ENCODE measurements around the gene CCDC50.

Gene CCDC50

DNA sequence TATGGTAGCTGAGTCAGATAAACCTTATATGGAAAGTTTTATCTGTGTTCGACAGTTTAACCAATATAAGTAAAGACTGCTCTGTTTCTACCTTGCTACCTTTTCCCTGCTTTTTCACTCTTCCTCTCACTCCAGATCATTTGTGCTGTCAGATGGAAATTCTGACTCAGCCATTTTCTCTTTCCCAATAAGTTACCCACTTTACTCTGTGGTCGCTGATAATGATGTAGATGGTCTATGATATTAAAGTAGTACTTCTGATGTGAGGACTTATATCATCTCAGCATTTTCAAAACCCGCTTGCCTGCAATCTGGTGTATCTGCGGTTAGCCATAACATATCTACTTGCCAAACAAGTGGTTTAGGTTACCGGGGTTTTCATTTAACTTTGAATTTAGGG, 16.1 kb downstream of the CCDC50 start:
- no peak for DNase-seq (ENCODE audit: low read depth in 2 of 3, low spot score in 1 of 3)

DNA sequence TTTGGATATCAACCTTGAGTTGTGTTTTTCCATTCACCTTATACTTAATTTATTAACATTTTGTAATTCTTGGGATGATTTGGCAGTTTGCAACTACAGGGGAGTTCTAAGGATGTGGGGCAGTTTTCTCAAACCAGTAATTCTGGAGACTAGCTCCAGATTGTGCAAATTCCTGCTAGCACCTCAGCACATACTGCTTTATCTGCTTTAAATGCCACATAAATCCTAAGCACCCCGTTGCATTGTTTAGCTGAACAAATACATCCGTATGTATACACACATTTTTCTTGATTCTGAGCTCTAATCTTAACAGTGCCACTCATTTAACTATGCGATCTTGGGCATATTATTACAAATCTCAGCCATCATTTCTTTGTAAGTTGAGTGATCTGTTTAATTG, 18.0 kb downstream of the CCDC50 start:
- DNase-seq (ENCODE audit: low read depth in 2 of 3, low spot score in 1 of 3), result no peak

DNA sequence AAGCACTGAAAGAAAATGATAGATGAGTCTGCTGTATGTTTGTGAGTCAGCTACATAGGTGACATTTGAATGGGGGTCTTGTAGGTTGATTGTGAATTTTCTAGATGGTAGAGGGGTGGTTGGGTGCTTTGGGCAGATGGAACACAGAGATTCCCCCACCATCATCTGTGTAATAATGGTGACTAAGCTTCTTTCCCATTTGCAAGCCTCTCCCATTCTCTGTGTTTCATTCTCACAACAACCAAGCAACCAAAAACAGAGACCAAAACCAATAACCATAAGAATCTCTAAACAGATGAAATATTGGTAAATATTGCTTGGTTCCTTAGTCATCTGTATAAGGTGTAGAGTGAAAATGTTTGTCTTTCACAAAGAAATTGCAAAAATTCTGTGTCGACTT, 18.9 kb downstream of the CCDC50 start:
- no peak for DNase-seq (ENCODE audit: low read depth in 2 of 3, low spot score in 1 of 3)

DNA sequence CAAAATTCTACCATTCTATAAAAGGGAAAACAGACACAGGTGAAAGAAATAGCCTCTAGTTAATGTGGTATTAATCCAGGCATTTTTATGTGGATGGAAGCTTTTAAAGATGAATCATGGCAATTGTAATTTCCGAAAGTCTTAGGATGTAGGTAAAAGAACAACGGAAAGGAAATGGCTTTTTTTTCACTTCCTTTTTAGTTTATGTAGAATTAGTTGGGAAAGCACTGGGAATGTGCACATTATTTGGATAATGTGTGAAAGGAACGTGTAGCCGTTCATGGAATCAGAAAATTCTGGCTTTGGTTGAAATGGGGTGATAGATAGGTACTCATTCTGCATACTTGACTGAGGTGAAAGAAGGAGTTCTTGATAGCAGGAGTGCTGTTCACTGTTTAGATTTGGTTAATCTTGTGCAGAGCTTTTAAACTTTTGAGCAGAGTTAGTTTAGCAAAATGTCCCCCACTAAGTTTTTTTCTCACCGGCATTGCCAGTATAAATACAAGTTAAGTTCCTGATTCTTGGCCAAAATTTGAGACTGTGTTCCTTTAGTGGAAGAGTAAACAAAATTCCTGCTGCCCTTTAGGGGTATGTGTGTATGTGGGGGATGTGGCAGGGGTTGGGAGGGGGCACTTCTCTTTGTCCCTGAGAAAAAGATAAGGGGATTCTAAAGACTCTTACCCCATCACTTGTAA, 21.3 kb downstream of the CCDC50 start:
- DNase-seq (ENCODE audit: low read depth in 2 of 3, low spot score in 1 of 3), result no peak

DNA sequence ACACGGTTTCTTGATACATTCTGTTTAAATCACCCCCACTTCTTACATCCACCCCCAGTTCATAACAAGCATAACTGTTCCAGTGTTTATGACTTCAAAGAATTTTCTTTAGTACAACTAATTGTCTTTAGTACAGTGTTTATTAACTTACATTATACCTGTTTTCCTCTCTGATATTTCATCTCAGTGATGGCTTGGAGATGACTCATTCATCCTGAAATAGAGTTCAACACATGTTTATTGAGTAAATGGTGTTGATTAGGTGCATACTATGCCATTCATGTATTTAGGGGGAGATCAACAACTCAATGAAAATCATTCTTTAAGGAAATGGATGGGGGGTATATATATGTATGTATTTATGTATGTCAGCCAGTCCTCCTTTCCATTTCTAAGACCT, 22.8 kb downstream of the CCDC50 start:
- no peak for DNase-seq (ENCODE audit: low read depth in 2 of 3, low spot score in 1 of 3)

DNA sequence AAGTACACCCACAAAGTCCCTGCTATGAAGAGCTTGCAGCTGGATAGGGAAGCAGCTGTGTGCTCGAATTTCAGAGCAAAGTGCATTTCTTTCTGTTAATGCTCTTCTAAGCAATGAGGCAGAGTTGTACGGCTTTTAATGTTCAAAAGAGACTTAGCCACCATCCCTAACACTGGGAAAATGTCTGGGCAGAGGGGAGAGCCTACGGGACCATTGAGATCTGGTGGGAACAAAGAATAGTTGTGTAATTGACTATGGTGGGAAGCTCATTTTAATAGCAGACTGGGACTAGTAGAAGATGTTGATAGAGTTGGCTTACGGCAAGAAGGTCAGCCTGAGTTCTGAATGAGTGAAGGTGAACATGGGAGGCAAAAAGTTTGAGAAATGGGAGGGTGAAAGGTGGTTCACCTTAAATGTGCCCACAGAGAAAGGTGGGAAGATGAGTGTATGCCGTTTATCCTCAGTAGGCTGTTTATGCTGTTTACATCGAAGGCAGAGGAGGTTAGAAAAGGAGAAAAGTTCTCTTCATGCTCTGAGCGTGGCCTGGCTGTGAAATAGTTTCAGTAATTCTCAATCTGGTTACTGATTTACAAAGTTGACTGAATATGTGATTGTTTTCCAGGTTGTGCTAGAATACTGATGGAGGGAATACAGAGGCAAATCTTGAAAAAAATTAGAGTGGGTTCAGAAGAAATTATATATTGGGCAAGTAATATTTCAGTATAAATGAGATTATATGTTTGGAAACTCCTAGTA, 24.0 kb downstream of the CCDC50 start:
- DNase-seq (ENCODE audit: low read depth in 2 of 3, low spot score in 1 of 3), result no peak

DNA sequence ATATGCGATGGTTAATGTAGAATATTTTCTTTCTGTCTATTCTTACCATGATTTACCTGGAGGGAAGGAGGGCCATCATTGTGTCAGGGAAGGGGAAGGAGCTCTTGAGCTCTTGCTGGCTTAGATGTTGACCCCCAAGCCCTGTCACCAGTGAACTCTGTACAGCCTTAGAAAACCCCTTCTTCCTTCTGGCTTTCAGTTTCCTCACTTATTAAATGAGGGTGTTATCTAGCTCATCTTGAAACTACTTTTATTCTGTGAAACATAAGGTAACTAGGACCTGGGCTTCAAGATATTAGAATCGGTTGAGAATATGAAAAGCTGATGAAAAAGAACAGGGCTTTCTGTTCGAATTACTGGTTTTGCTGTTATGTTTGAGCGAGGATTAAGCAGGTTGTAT, 26.2 kb downstream of the CCDC50 start:
- DNase-seq (ENCODE audit: low read depth in 2 of 3, low spot score in 1 of 3), result no peak

DNA sequence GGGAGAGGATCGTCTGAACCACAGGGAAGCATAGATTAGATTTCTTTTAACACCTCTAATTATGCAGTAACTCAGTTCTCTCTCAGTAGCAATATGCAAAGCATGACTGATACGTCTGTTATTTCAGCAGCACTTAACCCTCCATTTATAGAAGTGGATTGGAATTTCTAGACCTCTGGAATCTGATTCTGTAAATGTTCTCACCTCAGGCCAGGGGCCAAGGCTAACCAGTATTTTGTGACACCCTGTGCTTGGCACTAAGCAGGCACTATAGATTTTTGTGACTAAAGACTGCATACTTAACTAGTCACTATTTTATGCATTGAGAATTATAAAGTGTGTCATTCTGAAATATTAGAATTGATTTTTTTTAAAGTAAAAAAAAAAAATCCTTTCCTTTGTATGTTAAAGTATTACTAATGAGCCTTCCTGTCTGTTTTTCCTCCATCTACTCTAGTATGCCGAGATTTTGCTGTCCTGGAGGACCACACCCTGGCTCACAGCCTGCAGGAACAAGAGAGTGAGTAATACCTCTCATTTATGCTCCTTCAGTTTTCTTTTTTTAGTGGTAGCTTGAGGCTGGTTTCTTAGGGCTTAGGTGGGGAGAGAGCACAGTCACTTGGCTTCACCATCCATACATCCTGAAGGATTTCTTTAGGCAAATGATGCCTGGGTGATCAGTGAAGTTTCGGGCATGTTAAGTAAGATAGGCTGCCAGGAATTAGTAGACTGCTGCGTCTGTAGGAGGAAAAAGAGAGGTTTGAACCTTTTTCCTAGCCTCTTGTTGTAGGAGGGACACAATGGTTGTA, 27.6 kb downstream of the CCDC50 start:
- DNase-seq (ENCODE audit: low read depth in 2 of 3, low spot score in 1 of 3), result no peak

DNA sequence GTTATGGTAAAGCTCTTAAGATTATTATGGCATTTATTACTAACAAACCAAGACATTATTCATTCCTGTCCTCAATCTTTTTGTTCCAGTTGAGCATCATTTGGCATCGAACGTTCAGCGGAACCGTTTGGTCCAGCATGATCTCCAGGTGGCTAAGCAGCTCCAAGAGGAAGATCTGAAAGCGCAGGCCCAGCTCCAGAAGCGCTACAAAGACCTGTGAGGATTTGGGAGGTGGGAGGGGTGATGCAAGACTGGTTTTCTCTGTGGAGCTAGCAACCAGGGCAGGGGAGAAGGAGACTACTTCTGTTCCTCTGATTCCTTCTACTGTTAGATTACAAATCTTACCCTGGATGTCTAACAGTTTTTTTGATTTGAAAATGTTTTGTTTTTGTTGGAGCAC, 28.7 kb downstream of the CCDC50 start:
- DNase-seq (ENCODE audit: low read depth in 2 of 3, low spot score in 1 of 3), result no peak

DNA sequence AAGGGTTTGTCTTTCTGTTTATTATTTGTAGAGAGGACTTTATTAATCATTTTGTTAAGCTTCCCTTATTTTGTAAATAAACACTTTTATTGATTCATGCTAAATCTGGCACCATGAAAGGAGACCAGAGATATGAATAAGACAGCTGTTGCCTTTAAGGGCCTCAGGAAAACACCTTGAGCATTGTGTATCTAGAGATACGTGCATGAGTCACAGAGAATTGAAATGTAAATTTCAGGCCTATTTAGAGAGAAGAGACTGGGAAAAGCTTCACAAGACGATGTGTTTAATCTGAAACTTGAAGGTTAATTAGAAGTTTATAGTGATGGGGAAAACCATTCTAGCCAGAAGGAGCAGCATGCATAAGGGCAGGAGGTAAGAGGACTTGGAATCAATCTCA, 29.7 kb downstream of the CCDC50 start:
- DNase-seq (ENCODE audit: low read depth in 2 of 3, low spot score in 1 of 3), result no peak

DNA sequence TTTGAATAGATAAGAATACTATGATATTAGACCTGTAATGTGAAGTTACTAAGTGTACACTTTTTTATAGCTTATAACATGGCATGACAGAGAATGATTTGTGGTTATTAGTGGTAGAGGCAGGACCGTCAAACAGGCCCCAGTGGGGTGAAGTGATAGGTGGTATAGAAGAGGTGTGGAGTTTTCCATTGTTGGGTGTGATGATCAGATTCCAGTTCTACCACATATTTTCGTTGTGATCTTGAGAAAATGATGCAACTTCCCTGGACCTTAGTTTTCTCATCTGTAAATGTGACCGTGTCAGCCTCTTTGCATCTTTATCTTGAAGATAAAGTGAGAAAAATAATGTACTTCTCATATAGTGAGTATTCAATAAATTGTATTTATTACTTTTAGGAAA, 31.4 kb downstream of the CCDC50 start:
- DNase-seq (ENCODE audit: low read depth in 2 of 3, low spot score in 1 of 3), result no peak

DNA sequence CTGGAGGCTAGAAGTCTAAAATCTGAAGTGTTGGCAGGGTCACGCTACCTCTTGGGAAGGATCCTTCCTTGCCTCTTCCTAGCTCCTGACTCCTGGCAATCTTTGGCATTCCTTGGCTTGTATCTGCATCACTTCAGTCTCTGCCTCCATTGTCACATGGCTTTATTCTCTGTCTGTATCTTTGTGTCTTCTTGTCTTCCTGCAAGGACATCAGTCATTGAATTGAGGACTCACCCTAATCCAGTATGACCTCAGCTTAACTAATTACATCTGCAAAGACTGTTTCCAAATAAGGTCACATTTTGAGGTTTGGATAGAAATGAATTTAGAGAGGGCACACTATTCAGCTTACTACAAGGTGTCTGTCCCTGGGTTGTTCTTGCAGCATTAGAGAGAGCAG, 32.3 kb downstream of the CCDC50 start:
- DNase-seq (ENCODE audit: low read depth in 2 of 3, low spot score in 1 of 3), result no peak

DNA sequence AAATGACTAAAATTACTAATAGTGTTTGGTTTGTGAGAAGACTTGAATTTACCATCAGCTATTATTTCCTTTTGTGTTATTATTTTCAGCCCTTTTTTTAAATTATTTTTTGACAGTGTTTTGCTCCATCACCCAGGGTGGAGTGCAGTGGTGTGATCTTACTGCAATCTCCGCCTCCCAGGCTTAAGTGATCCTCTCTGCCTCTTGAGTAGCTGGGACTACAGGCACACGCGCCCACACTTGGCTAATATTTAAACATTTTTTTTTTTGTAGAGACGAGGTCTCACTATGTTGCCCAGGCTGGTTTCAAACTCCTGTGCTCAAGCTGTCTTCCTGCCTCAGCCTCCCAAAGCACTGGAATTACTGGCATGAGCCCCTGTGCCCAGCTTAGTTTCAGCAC, 32.8 kb downstream of the CCDC50 start:
- no peak for DNase-seq (ENCODE audit: low read depth in 2 of 3, low spot score in 1 of 3)

DNA sequence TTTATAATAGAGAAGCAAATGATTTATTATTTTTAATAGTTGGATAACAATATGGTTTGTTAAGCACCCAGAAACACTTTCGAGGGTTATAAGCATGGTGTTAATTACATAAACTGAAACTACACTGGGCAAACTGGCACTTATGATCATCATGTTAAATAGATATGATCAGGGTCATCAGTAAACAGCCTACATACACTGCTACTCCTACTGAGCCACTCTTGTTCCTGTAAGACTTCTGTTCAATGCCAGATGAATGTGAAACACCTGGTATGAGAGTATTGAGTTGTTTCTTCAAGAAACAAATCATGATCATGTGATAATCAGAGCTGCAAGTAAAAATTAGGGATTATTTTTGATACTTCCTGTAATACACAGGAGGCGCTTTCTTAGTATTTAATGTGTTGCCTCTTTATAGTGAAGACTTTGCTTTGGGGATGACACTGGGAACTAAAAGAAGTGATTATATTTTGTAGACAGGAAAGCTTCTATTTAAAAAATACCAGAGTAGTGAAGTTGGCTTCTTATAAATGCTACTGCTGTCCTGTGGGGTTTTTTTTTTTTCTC, 33.4 kb downstream of the CCDC50 start:
- DNase-seq (ENCODE audit: low read depth in 2 of 3, low spot score in 1 of 3), result no peak

DNA sequence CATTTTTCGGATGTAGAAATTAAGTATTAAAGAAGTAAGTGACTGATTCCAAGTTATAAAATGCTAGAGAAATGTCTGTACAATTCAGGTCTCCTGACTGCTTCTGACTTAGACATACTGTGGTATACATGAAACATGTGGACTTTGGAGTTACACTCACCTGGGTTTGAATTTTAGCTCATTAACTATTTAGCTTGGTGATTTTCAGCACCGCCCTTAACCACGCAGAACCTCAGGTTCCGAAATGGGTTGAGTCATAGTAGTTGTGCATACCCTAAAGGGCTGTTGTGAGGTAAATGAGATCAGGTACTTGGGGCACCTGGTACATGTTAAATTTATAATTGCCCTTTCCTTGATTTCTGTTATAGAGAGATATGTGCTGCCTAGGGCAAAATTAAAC, 34.0 kb downstream of the CCDC50 start:
- no peak for DNase-seq (ENCODE audit: low read depth in 2 of 3, low spot score in 1 of 3)

DNA sequence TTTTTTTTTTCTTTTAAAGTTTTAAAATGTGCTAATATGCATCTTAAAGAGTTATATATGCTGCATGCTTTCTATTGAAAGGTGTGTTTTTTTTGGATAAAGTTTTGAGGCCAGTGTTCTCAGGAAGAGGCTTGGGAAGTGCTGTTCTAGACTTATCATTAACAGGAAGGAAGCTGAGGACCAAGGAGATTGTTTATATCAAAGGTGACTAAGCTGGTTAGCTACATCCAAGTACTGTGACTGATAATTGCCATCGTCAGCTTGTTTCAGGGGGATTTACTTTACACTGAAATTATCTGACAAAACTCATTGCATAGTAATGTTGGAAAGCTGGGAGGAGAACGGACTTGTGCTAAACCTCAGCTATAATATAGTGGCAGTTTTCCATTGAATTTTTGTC, 37.5 kb downstream of the CCDC50 start:
- DNase-seq (ENCODE audit: low read depth in 2 of 3, low spot score in 1 of 3), result no peak

DNA sequence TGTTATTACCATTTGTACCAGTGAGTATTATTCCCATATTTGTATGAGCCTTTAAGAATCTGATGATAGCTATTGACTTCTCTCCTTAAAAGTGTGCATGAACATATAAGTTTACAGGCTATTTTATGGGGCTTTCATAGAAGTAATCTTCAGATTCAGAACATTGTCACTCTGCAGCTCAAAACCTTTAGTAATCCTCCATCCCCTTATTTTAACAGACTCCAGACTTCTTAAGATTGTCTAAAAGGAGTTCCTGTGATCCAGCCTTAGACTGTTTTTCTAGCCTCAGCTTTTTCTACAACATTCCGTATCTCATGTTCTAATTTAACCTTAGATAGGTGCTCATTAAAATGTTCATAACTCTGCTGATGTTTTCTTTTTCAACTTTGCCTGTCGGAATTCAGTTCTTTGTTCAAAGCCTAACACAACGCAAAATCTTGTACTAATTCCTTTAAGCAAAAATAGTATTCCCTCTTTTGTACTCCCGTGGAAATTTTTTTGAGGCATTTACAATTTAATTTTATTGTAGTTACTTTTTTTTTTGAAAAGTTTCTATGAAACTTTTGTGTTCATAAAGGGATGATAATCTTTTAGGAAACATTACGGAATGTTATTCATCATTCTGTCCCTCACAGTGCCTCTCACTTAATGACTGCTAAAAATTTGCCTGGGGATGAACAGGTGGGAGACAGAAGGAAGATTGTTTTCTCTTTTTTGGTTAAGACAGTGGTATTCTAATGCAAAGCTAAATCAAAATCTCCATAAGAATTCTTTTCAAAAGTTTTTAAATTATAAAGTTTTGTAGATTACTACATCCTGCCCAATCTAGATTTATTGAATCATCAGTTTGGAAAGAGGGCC, 39.8 kb downstream of the CCDC50 start:
- DNase-seq (ENCODE audit: low read depth in 2 of 3, low spot score in 1 of 3), result no peak

DNA sequence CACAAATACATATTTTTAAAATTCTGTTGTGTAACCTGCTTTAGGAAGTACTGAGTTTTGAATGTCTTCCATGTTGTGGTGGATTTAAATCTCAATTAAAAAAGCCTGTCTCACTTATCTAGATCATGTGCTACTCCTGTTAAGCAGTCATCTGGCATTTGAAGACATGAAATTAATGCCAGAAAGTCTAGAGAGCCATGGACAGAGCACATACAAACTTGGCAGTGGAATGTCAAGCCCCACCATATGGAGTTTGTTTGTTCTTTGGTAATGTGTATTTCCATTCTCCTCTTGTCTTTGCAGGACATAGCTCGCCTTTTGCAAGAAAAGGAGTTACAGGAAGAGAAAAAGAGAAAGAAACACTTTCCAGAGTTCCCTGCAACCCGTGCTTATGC, 40.4 kb downstream of the CCDC50 start:
- DNase-seq (ENCODE audit: low read depth in 2 of 3, low spot score in 1 of 3), result no peak

DNA sequence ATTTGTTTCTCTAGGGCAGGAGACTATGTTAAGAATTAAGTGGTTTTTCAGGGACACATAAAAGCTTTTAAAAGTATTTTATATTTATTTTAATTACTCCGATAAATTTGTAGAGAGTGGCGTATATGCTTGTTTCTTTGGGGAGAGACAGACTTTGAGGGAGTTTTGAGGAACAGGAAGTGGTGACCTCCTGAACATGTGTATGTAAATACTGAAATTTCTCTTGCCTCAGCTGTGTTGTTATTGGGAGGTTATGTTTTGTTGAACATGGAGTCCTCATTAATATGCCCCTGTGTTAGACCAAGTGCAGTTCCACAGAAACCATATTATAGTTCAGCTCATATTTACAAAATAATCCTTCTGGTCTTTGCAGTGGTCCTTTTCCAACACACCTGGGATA, 42.9 kb downstream of the CCDC50 start:
- DNase-seq (ENCODE audit: low read depth in 2 of 3, low spot score in 1 of 3), result no peak

DNA sequence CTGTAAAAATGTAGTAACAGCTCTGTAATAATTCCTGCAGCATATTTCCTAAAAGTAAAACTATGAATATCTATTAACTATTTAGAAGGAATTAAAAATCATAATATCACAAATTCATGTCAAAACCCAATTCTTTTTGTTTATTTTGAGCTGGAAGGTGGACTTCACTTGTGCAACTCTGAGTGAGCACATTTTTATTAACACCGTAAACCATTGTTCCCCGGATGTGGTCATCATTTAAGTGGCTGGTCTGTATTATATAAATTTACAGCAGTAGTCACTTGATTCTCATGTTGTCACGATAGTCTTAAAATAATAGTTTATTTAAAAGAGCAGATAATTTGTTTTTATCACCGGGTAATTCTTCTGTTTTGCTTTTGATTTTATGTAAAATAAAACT, 44.1 kb downstream of the CCDC50 start:
- no peak for DNase-seq (ENCODE audit: low read depth in 2 of 3, low spot score in 1 of 3)

Measured in stimulated activated CD4-positive, alpha-beta T cell treated with anti-CD3 and anti-CD28 coated beads, Interleukin-12 subunit alpha, Interleukin-12 subunit beta, amount 100 ng/mL, for 48 hours (primary cell).